ENCODE results near the gene SERPINB11.

- no peak for TF ChIP-seq CTCF (IDR thresholded peaks at IDR 0.05)
- TF ChIP-seq POLR2A (IDR thresholded peaks at IDR 0.05), result no peak
These were observed at the start of gene SERPINB11 for GRCh38 chr18:63702660-63703059.
